ENCODE results near the gene CC2D1A. TPM values are rescaled to one million over a fixed set of nuclear protein-coding genes. Genes with fewer than 3 reads are reported as not detected.

Gene CC2D1A
- total and polyA plus RNA-seq, 2 donors (not counting 1 experiment from before 2014, with no cell fraction given): 34.3 to 47.2 TPM

DNA sequence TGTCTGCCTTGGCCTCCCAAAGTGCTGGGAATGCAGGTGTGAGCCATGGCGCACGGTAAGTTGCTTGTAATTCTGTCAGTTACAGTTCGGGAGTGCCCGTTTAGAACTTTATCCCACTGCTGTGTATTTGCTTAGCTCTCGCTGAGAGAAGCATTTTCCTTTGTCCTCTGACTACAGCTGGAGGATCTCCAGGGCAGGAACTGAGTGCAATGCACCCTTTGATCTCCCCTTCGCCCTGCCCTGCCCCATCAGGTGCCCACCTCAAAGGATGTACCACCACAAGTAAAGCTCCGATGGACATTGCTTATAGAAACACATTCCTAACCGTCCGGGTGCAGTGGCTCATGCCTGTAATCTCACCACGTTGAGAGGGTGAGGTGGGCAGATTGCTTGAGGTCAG lies 6.6 kb upstream of the CC2D1A start:
- intact Hi-C loops (cut with micrococcal nuclease): no loop called here
- no peaks in the 10 kb centered on the region for H3K27me3 Mint-ChIP-seq
- POLR2A ChIA-PET: interaction anchor here (0.6 kb wide), 1 partner anchor 39 kb away, joined by 3 read pairs; no protein-coding TSS in a partner anchor
- Histone ChIP-seq H3K4me3 (ENCODE audit: control extremely low read depth in 1 of 5, extremely low read depth in 1 of 5, insufficient read depth in 1 of 5, low read depth in 2 of 5, low read length in 4 of 5) (no peak overlapping the region), H2AFZ (ENCODE audit: insufficient read depth, low read depth, low read length, poor library complexity, severe bottlenecking) (no peak overlapping the region), H4K20me1 (ENCODE audit: control insufficient read depth, insufficient read depth, low read length, poor library complexity, severe bottlenecking) (no peaks in the 10 kb centered on the region), H3K4me2 (replicated peaks; ENCODE audit: low read depth, low read length, poor library complexity, severe bottlenecking) (no peak overlapping the region), H3K9me3 (ENCODE audit: control extremely low read depth in 1 of 3, control insufficient read depth in 2 of 3, insufficient read depth in 1 of 3, low read length in 2 of 3) (no peaks in the 10 kb centered on the region), H3K4me1 (ENCODE audit: control insufficient read depth in 2 of 2, insufficient read depth in 2 of 2, low read length in 2 of 2) (no peaks in the 10 kb centered on the region), H3K27me3 (replicated peaks in 1 of 4; ENCODE audit: control extremely low read depth in 1 of 4, control insufficient read depth in 3 of 4, insufficient read depth in 4 of 4, low read length in 3 of 4) (no peaks in the 10 kb centered on the region), H3K36me3 (replicated peaks in 1 of 2; ENCODE audit: control extremely low read depth in 1 of 2, control insufficient read depth in 1 of 2, extremely low read depth in 1 of 2, insufficient read depth in 2 of 2, low read length in 1 of 2) (no peaks in the 10 kb centered on the region), H3K27ac (ENCODE audit: low read length in 2 of 2) (no peak overlapping the region), H3K9ac (ENCODE audit: low read length) (no peak overlapping the region), H3K79me2 (ENCODE audit: control insufficient read depth, insufficient read depth, low read length) (no peaks in the 10 kb centered on the region)
- WGBS (ENCODE audit: insufficient coverage): 85% methylated on average over 6 of the region's 10 CpGs
- H3K9me3 Mint-ChIP-seq (ENCODE audit: insufficient read depth): no peaks in the 10 kb centered on the region
- H3K4me1 Mint-ChIP-seq: no peaks in the 10 kb centered on the region
- H3K4me3 Mint-ChIP-seq: no peak overlapping the region
- no peak for ATAC-seq (ENCODE audit: low read depth)
- TF ChIP-seq, protein P1, sequence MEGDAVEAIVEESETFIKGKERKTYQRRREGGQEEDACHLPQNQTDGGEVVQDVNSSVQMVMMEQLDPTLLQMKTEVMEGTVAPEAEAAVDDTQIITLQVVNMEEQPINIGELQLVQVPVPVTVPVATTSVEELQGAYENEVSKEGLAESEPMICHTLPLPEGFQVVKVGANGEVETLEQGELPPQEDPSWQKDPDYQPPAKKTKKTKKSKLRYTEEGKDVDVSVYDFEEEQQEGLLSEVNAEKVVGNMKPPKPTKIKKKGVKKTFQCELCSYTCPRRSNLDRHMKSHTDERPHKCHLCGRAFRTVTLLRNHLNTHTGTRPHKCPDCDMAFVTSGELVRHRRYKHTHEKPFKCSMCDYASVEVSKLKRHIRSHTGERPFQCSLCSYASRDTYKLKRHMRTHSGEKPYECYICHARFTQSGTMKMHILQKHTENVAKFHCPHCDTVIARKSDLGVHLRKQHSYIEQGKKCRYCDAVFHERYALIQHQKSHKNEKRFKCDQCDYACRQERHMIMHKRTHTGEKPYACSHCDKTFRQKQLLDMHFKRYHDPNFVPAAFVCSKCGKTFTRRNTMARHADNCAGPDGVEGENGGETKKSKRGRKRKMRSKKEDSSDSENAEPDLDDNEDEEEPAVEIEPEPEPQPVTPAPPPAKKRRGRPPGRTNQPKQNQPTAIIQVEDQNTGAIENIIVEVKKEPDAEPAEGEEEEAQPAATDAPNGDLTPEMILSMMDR (IDR thresholded peaks at IDR 0.05): no peak
- TF ChIP-seq EZH2 (IDR thresholded peaks at IDR 0.05; ENCODE audit: borderline replicate concordance, insufficient read depth, low read depth, low read length, poor library complexity, severe bottlenecking): no peak
- no peak for DNase-seq
- CTCF ChIA-PET: no interaction called here
- no peak overlapping the region for H3K27ac Mint-ChIP-seq

DNA sequence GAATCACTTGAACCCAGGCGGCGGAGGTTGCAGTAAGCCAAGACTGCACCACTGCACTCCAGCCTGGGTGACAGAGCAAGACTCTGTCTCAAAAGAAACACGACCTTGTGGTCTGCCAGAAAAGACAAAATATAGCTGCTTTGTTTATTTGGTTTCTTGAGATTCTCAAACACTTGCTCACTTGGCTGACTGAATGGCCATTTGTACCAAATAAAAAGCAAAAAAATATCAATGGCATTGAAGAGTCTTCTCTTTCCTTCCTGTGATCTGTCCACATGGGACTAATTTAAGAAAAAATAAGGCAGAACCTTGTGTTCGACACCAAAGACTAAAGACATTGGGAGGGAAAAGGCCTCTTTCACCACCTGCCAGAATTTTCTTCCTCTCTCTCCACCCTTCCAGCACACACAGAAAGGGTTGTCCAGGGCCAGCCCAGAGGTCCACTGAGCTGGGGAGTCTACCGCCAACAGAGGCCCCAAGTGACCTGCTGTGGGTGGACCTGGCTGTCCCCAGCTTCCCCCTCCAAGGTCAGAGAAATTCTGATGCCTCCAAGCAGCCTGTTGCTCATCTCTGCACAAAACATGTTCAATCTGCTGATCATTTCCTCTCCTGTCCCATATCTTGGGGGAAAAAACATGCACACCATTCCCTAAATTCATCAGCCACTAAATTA lies 6.0 kb upstream of the CC2D1A start:
- H3K4me3 ChIP-seq (ENCODE audit: control extremely low read depth in 1 of 5, extremely low read depth in 1 of 5, insufficient read depth in 1 of 5, low read depth in 2 of 5, low read length in 4 of 5): no peak overlapping the region
- H3K4me2 ChIP-seq (replicated peaks; ENCODE audit: low read depth, low read length, poor library complexity, severe bottlenecking): no peak overlapping the region
- intact Hi-C loops (cut with micrococcal nuclease): no loop called here
- no peaks in the 10 kb centered on the region for H4K20me1 ChIP-seq (ENCODE audit: control insufficient read depth, insufficient read depth, low read length, poor library complexity, severe bottlenecking)
- Mint-ChIP-seq H3K4me1 (no peaks in the 10 kb centered on the region), H3K27me3 (no peaks in the 10 kb centered on the region), H3K4me3 (no peak overlapping the region), H3K9me3 (ENCODE audit: insufficient read depth) (no peaks in the 10 kb centered on the region), H3K27ac (no peak overlapping the region)
- DNase-seq (no peak), ATAC-seq (ENCODE audit: low read depth) (no peak)
- ChIA-PET POLR2A (no interaction called here), CTCF (interaction anchor here (0.6 kb wide), 1 partner anchor 992 kb away, joined by 3 read pairs; no protein-coding TSS in a partner anchor)
- no peak overlapping the region for H3K9ac ChIP-seq (ENCODE audit: low read length)
- no peaks in the 10 kb centered on the region for H3K79me2 ChIP-seq (ENCODE audit: control insufficient read depth, insufficient read depth, low read length)
- no peaks in the 10 kb centered on the region for H3K36me3 ChIP-seq (replicated peaks in 1 of 2; ENCODE audit: control extremely low read depth in 1 of 2, control insufficient read depth in 1 of 2, extremely low read depth in 1 of 2, insufficient read depth in 2 of 2, low read length in 1 of 2)
- no peaks in the 10 kb centered on the region for H3K27me3 ChIP-seq (replicated peaks in 1 of 4; ENCODE audit: control extremely low read depth in 1 of 4, control insufficient read depth in 3 of 4, insufficient read depth in 4 of 4, low read length in 3 of 4)
- no peaks in the 10 kb centered on the region for H3K4me1 ChIP-seq (ENCODE audit: control insufficient read depth in 2 of 2, insufficient read depth in 2 of 2, low read length in 2 of 2)
- no peak for TF ChIP-seq EZH2 (IDR thresholded peaks at IDR 0.05; ENCODE audit: borderline replicate concordance, insufficient read depth, low read depth, low read length, poor library complexity, severe bottlenecking)
- TF ChIP-seq, protein P1 (IDR thresholded peaks at IDR 0.05): no peak
- H3K9me3 ChIP-seq (ENCODE audit: control extremely low read depth in 1 of 3, control insufficient read depth in 2 of 3, insufficient read depth in 1 of 3, low read length in 2 of 3): no peaks in the 10 kb centered on the region
- 100% methylated on average over 3 of the region's 5 CpGs for WGBS (ENCODE audit: insufficient coverage)
- H2AFZ ChIP-seq (ENCODE audit: insufficient read depth, low read depth, low read length, poor library complexity, severe bottlenecking): no peak overlapping the region
- H3K27ac ChIP-seq (ENCODE audit: low read length in 2 of 2): no peak overlapping the region

Data from B cell (primary cell).